HepG2 (cell line): Measurements from ENCODE around the gene EGF. TPM values are rescaled to one million over a fixed set of nuclear protein-coding genes. Genes with fewer than 3 reads are reported as not detected.

Experiments
- BHLHE40 ChIP-seq: IDR thresholded peaks from 2 replicates; pipeline ENCODE4 v1.6.1; 2011; ENCODE audit warnings: low read length, improper control_type of control experiment
- ETV5 ChIP-seq: IDR thresholded peaks from 2 replicates; pipeline ENCODE4 v1.6.1; 2018; ENCODE audit warnings: missing biosample characterization, missing genetic modification reagents, inconsistent platforms, borderline replicate concordance
- KDM3A ChIP-seq: IDR thresholded peaks from 2 replicates; pipeline ENCODE4 v1.6.1; 2018; ENCODE audit warnings: low read depth, missing compliant biosample characterization
- REXO4 ChIP-seq: sonication (generic); formaldehyde crosslinking; IDR thresholded peaks from 2 replicates; pipeline ENCODE4 v1.8.0; 2022; ENCODE audit warnings: missing genetic modification reagents, mild to moderate bottlenecking, borderline replicate concordance
- SKIL ChIP-seq: sonication (generic); formaldehyde crosslinking; IDR thresholded peaks from 2 replicates; pipeline ENCODE4 v1.8.0; 2022; ENCODE audit warnings: missing genetic modification reagents, mild to moderate bottlenecking, moderate library complexity, borderline replicate concordance
- SOX5 ChIP-seq: IDR thresholded peaks from 2 replicates; pipeline ENCODE4 v1.6.1; 2016; ENCODE audit warnings: borderline replicate concordance
- SYNCRIP ChIP-seq: fragments of 200-400 bp; formaldehyde crosslinking; IDR thresholded peaks from 2 replicates; pipeline ENCODE4 v1.6.1; 2018; ENCODE audit warnings: mild to moderate bottlenecking, low read depth, low read length; ENCODE audit not compliant: insufficient read depth
- U2AF2 ChIP-seq: fragments of 200-400 bp; formaldehyde crosslinking; IDR thresholded peaks from 2 replicates; pipeline ENCODE4 v1.6.1; 2017; ENCODE audit warnings: low read depth, mild to moderate bottlenecking, low read length
- ZBTB1 ChIP-seq: sonication (generic); formaldehyde crosslinking; IDR thresholded peaks from 2 replicates; pipeline ENCODE4 v1.4.0; 2020; ENCODE audit warnings: missing genetic modification reagents, borderline replicate concordance
- ZNF17 ChIP-seq: sonication (generic); formaldehyde crosslinking; IDR thresholded peaks from 2 replicates; pipeline ENCODE4 v1.5.0; 2020; ENCODE audit warnings: mild to moderate bottlenecking, missing genetic modification reagents
- ZNF264 ChIP-seq: sonication (generic); formaldehyde crosslinking; IDR thresholded peaks from 2 replicates; pipeline ENCODE4 v1.4.0; 2020; ENCODE audit warnings: missing genetic modification reagents
- ZNF569 ChIP-seq: sonication (generic); formaldehyde crosslinking; IDR thresholded peaks from 2 replicates; pipeline ENCODE4 v1.5.0; 2020; ENCODE audit warnings: mild to moderate bottlenecking, missing genetic modification reagents, moderate library complexity, borderline replicate concordance
- ZNF674 ChIP-seq: sonication (generic); formaldehyde crosslinking; IDR thresholded peaks from 2 replicates; pipeline ENCODE4 v1.5.0; 2020; ENCODE audit warnings: low read depth, mild to moderate bottlenecking, missing genetic modification reagents
- polyA plus RNA-seq, 8 experiments: library from polyadenylated mRNA; depleted of rRNA in 3 of 8; stranded (reverse) in 7 of 8; unstranded in 1 of 8; fragments of >200 nt; fragmentation: Illumina TruSeq in 4 of 8; extraction: Trizol in 4 of 8; gene quantifications; 2 replicates each; pipeline versions ENCODE4 v1.2.1 to v1.2.3, GENCODE V29; 2011 to 2016; ENCODE audit warnings: low read depth in 4 of 8, missing spikeins in 1 of 8, mixed read lengths in 1 of 8; ENCODE audit not compliant: insufficient read depth in 1 of 8
- total RNA-seq, 5 experiments: library from RNA; depleted of rRNA; stranded (reverse); fragments of >200 nt; fragmentation: Illumina TruSeq; extraction: Trizol; gene quantifications; 2 replicates each; pipeline ENCODE4 v1.2.3, GENCODE V29; 2016; ENCODE audit warnings: low read depth in 1 of 5
- TF ChIP-seq, protein P1 (sequence below): sonication (generic); formaldehyde crosslinking; conservative IDR thresholded peaks from 2 replicates; pipeline ENCODE4 v1.4.0; 2020; ENCODE audit warnings: mild to moderate bottlenecking, missing genetic modification reagents, moderate library complexity
- TF ChIP-seq, protein P2 (sequence below): sonication (generic); formaldehyde crosslinking; IDR thresholded peaks from one replicate; pipeline ENCODE4 v1.5.1; 2020; ENCODE audit warnings: mild to moderate bottlenecking, missing genetic modification reagents; ENCODE audit errors: not compliant biosample characterization

Gene EGF
- total and polyA plus RNA-seq, 2 of the 13 experiments (the other 11 are each of a cell fraction or from before 2014, with no cell fraction given), result 0.07 to 0.08 TPM

- no peak for TF ChIP-seq ZNF674 (CRISPR knock-in tag)
- no peak for TF ChIP-seq KDM3A (CRISPR knock-in tag)
- no peak for TF ChIP-seq SKIL
- TF ChIP-seq BHLHE40, result peak; percentile 79
- TF ChIP-seq, protein P1, sequence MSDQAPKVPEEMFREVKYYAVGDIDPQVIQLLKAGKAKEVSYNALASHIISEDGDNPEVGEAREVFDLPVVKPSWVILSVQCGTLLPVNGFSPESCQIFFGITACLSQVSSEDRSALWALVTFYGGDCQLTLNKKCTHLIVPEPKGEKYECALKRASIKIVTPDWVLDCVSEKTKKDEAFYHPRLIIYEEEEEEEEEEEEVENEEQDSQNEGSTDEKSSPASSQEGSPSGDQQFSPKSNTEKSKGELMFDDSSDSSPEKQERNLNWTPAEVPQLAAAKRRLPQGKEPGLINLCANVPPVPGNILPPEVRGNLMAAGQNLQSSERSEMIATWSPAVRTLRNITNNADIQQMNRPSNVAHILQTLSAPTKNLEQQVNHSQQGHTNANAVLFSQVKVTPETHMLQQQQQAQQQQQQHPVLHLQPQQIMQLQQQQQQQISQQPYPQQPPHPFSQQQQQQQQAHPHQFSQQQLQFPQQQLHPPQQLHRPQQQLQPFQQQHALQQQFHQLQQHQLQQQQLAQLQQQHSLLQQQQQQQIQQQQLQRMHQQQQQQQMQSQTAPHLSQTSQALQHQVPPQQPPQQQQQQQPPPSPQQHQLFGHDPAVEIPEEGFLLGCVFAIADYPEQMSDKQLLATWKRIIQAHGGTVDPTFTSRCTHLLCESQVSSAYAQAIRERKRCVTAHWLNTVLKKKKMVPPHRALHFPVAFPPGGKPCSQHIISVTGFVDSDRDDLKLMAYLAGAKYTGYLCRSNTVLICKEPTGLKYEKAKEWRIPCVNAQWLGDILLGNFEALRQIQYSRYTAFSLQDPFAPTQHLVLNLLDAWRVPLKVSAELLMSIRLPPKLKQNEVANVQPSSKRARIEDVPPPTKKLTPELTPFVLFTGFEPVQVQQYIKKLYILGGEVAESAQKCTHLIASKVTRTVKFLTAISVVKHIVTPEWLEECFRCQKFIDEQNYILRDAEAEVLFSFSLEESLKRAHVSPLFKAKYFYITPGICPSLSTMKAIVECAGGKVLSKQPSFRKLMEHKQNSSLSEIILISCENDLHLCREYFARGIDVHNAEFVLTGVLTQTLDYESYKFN (CRISPR knock-in tag), result peak; percentile 61
- peak; percentile 97 for TF ChIP-seq ZNF264 (CRISPR knock-in tag)
- TF ChIP-seq ZBTB1 (CRISPR knock-in tag), result no peak
- no peak; the same call in 1 of the 2 replicates for TF ChIP-seq SOX5 (CRISPR knock-in tag)
- TF ChIP-seq SYNCRIP, result no peak
- TF ChIP-seq, protein P2, sequence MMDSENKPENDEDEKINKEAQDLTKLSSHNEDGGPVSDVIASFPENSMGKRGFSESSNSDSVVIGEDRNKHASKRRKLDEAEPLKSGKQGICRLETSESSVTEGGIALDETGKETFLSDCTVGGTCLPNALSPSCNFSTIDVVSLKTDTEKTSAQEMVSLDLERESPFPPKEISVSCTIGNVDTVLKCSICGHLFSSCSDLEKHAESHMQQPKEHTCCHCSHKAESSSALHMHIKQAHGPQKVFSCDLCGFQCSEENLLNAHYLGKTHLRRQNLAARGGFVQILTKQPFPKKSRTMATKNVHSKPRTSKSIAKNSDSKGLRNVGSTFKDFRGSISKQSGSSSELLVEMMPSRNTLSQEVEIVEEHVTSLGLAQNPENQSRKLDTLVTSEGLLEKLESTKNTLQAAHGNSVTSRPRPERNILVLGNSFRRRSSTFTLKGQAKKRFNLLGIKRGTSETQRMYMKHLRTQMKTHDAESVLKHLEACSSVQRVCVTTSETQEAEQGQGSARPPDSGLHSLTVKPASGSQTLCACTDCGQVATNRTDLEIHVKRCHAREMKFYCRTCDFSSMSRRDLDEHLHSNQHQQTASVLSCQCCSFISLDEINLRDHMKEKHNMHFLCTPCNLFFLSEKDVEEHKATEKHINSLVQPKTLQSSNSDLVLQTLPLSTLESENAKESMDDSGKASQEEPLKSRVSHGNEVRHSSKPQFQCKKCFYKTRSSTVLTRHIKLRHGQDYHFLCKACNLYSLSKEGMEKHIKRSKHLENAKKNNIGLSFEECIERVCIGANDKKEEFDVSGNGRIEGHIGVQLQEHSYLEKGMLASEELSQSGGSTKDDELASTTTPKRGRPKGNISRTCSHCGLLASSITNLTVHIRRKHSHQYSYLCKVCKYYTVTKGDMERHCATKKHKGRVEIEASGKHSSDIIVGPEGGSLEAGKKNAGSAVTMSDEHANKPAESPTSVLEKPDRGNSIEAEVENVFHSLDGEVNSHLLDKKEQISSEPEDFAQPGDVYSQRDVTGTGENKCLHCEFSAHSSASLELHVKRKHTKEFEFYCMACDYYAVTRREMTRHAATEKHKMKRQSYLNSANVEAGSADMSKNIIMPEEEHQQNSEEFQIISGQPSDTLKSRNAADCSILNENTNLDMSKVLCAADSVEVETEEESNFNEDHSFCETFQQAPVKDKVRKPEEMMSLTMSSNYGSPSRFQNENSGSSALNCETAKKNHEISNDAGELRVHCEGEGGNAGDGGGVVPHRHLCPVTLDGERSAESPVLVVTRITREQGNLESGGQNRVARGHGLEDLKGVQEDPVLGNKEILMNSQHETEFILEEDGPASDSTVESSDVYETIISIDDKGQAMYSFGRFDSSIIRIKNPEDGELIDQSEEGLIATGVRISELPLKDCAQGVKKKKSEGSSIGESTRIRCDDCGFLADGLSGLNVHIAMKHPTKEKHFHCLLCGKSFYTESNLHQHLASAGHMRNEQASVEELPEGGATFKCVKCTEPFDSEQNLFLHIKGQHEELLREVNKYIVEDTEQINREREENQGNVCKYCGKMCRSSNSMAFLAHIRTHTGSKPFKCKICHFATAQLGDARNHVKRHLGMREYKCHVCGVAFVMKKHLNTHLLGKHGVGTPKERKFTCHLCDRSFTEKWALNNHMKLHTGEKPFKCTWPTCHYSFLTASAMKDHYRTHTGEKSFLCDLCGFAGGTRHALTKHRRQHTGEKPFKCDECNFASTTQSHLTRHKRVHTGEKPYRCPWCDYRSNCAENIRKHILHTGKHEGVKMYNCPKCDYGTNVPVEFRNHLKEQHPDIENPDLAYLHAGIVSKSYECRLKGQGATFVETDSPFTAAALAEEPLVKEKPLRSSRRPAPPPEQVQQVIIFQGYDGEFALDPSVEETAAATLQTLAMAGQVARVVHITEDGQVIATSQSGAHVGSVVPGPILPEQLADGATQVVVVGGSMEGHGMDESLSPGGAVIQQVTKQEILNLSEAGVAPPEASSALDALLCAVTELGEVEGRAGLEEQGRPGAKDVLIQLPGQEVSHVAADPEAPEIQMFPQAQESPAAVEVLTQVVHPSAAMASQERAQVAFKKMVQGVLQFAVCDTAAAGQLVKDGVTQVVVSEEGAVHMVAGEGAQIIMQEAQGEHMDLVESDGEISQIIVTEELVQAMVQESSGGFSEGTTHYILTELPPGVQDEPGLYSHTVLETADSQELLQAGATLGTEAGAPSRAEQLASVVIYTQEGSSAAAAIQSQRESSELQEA (CRISPR knock-in tag), result no peak
- no peak for TF ChIP-seq ZNF569 (CRISPR knock-in tag)
- no peak for TF ChIP-seq REXO4
- peak; percentile 27; the same call in 1 of the 2 replicates for TF ChIP-seq ETV5 (CRISPR knock-in tag)
- TF ChIP-seq U2AF2, result no peak
- no peak for TF ChIP-seq ZNF17 (CRISPR knock-in tag)
Measured at GRCh38 chr4:110041735-110042134, 129.1 kb downstream of the EGF start (continued).
